RPMI7951 (cell line): ENCODE measurements around the gene MGLL. TPM values are rescaled to one million over a fixed set of nuclear protein-coding genes. Genes with fewer than 3 reads are reported as not detected.
"Not testable (repeated sequence)": the region's sequence is repeated elsewhere in the genome, so short reads cannot be mapped to it uniquely, and the experiment has no call there.

Source experiments
- DNase-seq: peaks from one replicate; pipeline ENCODE4 v3.0.0-alpha.2; 2012; ENCODE audit warnings: low read depth
- total RNA-seq: library from RNA; depleted of rRNA; stranded (reverse); fragments of >200 nt; shearing (Covaris generic); gene quantifications from 2 replicates; pipeline ENCODE4 v1.2.3, GENCODE V29; 2014

Gene MGLL
- total RNA-seq, 1 experiment from 2014 or later: 48.4 TPM

DNA sequence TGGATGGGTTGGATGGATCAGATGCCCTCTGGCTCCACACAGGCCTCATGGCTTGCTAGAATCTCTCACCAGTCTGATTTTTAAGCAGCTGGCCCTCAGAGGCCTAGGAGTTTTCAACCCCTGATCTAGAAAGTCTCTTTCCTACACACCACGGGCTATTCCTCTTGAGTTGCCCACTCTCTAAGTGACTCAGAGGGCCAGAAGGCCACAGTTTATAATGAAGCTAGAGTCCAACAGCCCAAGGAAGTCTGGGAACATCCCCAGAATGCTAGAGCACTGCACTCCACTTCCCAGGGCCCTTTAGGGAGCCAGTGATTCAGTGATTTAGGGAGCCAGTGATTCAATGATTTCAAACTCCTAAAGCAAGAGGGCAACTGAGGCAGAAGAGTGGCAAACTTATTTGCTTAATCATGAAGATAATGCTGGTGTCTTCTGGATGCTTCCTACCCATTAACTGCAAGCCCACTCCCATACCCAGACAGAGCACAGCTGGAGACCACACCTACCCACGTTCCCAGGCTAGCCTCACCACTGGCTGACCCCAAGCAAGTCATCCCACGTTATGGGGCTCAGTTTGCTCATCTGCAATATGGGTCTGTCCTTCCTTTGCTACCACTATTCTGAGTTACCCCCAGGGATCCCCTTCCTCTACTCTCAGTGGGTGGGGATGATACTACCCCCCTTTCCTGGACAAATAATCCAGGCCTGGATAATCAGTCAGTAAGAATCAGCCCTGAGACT, 112.8 kb downstream of the MGLL start:
- DNase-seq: peak; percentile 45

DNA sequence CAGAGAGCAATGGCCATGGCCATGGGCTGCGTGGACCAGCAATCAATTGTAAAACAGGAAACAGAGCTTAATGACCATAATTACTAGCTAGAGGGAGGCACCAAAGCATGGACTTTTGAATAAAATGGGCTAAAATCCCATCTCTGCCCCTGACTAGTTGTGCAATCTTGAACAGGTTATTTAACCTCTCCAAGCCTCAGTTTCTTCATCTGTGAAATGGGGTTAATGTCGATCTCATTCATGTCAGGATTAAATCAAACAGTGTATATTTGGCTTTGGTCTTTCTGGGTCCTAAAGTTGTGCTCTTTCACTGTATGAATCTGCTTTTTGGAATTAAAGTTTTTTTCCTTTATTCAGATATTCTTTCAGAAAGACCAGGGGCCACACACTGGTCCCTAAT, 113.5 kb downstream of the MGLL start:
- DNase-seq: no peak

DNA sequence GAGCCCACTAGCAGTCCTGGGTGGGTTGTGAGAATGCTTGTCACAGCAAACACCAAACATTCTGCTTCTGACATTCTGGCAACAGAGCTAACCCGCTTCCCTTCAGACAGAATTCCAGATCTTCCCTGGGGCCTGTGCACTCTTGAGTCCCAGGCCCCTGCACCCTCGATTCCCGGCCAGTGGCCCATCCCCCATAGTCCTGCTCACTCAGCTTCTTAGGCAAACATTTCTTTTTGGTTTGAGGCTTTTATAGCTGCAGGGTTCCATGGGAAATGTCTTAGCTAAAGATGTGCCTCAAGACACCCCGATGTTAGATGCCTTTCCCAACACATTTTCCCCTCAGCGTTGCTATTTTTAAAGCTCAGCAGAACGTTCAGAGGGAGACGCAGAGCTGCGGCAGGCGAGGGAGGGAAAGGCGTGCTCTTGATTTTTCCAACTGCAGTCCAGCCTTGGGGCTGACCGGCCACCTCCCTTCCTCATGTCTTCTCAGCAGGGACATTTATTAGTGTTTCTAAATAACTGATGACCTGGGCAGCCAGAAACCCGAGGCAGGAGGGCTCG, 114.4 kb downstream of the MGLL start:
- DNase-seq: no peak

DNA sequence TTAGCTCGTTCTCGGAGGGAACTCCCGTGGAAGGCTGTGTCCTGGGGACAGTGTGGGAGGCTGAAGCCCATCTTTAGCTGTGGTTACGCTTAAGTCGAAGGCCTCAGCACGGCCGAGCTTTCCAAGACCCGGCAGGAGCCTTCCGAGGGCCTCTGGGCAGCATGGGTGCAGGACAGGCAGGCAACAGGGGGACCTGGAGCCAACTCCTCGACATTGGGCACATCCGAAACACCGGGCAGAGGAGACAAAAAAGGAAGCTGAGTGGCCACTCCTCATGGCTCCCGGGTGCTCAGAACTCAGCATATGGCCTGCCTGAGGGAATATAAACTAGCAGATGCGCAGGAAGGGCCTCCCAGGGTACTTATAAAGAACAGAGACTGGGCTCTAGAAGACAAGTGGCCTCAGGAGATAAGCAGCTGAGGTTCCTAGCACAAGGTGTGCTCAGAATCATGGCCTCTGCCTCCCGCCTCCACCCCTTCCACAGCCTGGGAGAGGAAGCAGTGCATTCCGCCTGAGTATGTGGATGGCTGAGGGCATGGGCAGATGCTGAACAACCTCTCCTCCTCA, 115.4 kb downstream of the MGLL start:
- DNase-seq: no peak

- DNase-seq: no peak
Observed at GRCh38 chr3:127706312-127706711, 116.0 kb downstream of the MGLL start.

DNA sequence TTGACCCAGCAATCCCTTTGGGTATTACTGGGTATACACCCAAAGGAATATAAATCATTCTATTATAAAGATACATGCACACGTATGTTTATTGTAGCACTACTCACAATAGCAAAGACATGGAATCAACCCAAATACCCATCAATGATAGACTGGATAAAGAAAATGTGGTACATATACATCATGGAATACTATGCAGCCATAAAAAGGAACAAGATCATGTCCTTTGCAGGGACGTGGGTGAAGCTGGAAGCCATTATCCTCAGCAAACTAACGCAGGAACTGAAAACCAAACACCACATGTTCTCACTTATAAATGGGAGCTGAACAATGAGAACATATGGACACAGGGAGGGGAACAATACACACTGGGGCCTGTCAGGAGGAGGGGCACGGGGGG, 117.5 kb downstream of the MGLL start:
- DNase-seq: not testable (repeated sequence)

DNA sequence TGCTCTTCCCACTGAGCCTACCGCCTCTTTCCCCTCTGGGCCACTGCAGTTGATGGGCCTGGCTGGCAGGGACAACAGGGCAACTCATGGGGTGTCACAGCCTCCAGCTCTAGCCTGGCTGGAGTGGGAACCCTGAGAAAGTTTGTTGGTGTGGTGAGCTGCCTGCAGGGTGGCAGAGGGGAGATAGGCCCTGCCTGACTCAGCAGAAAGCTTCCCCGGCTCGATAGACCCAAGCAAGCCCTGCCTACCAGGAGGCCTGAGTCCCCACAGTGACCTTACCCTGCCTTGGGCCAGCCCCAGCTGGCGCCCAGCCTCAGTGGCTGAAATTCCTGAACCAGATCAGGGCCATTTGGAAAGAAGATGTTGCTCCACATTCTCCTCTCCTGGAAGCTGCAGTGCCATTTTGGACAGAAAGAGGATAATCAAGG, 120.2 kb downstream of the MGLL start:
- peak; percentile 59 for DNase-seq

- DNase-seq: no peak
Observed at GRCh38 chr3:127701280-127701911, 120.9 kb downstream of the MGLL start.

DNA sequence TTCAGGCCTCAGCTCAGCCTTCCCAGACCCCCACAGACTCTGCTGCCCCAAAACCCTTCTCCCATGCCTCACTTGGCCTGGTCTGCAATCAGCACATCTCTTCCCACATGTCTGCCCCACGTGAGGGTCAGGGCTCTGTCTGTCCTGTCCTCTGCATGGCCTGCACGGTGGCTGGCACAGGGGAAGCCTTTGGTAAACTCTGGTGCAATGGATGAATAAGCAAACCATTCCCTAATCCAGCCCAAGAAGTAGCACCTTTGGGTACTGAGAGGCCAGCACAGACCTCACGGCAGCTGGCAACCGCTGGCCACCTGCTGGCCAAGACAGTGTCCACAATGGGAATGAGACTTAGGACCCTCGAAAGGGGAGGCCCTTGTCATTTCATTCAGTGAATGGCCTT, 121.9 kb downstream of the MGLL start:
- DNase-seq: no peak

GRCh38 chr3:127699416-127700300, 122.7 kb downstream of the MGLL start:
- peak; percentile 32 for DNase-seq

DNA sequence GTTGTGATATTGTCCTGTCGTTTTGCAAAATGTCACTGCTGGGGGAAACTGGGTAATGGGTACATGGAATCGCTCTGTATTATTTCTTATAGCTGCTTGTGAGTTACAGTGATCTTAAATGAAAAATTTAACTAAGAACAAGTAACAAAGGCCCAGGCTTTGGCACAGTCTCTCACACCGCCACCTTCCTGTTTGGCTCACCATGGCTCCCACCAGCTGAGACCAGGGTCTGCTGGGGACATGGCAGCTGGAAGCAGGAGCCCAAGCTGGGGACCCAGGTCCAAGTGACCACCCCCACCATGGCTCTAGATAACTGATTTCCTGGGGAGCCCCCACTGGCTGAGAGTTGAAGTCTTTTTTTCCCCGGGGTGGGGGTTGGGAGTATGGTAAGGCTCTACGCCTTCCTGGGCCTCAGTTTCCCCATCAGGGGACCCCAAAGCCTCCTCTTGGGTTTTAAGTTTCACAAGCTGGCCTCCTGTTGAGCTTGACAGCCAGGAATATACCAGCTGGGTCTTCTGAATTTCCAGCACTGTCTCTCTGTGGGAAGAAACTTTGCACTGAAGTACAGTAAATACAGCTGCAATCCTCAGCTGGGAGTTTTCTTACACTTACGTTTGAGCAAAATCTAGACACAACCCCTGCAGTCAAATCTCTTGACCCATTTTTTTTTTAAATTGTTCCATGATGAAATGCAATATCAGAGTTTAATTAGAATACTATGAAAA, 123.5 kb downstream of the MGLL start:
- DNase-seq: no peak

DNA sequence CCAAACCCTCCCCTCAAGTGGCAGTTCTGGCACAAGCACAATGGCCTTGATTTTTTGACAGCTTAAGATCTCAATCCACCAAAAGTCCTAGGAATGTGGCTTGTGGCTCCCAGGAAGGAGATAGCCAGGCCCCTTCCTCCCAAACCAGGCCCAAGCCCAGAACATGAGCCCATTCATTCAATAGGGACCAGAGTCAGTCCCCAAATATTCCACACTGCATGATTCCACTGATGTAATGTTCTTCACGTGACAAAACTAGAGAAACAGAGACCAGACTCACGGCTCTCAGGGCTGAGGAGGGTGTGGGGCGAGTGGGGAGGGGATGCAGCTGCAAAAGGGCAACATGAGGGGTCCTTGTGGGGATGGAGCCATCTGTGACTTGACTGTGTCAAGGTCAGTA, 124.0 kb downstream of the MGLL start:
- DNase-seq: no peak

GRCh38 chr3:127697551-127698240, 124.6 kb downstream of the MGLL start:
- DNase-seq: peak; percentile 85

DNA sequence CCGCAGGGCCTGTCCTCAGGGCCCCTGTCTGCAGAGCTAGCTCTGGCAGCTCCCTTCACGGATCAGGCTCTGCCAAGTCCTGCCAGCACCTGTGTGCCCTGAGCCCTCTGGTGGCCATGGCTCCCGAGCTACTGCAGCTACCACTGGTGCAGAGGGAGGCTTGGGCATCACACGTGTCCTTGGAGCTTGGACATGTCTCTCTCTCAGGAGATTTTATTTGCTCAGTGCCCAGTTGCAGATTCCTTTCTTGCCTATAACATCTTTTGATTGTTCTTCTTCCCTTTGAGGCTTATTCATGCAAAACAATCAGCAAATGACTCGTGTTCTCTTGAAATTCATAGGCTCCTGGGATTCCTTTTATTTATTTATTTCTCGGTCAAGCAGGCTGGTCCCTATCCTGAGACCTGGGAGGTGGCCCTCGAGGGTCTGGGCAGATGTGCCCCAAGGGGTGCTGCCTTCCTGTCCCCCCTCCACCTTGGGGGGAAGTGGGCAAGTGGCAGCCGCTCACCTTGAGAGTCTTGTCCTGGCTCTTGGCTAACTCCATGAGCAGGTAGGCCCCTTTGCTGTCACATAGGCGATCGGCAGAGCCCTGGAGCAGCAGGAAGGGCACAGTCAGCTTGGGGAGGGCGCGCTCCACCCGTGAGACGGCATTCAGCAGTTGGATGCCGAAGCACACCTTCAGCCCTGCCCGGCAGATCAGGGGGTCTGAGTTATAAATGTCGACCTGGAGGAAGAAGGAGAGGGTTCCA, 127.7 kb downstream of the MGLL start:
- peak; percentile 46 for DNase-seq

GRCh38 chr3:127693336-127693843, 128.9 kb downstream of the MGLL start:
- DNase-seq: no peak

DNA sequence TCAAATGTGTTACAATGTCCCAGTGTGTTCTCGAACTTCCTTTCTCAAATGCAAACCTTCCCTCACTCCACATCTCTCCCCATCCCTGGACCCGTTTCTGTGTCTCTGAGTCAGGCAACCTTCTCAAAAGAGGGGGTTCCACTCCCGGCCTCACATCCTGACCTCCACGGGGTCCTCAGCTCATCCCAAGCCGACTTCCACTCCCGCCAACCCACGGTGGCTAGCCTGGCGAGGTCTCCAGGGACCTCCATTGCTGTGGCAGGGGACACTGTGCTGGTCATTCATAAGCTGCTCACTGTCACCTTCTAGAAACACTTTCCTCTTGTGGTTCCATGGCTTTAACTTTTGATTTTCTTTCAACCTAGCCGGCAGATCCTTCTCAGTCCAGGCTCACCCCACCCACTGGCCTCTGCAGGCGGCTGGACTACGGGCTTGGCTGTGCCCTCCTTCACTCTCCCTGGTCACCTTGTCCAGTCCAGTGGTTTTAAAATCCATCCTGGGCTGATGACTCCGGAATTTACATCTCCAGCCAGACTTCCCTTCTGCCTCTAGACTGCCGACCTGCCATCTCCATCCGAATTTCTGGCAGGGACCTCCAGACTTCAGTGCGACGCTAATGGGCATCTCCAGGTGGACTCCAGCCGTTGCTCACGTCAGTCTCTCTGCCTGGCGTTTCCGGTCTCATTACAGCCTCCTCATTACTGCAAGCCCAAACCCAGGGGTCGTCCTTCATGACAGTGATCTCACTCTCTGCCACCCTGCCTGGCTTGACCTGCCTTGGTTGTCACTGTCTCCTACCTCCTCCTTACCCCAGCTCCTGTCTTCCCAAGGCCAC, 129.6 kb downstream of the MGLL start:
- no peak for DNase-seq

DNA sequence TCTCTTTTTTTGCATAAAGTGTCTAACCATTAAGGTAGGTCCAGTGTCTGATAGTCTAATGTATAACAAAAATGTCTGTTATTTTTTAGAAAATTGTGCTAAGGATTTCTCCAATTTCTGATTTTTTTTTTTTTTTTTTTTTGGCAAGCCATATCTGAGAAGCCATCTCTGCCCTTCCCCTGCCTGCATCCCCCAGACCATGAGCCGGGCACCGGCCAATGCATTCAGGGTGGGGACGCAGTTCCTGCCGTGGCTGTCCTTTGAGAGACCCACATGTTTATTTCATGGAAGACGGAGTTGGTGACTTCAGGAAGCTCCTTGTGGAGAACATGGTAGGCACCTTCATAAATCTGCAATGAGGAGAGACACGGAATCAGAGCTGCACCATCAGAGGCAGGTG, 130.3 kb downstream of the MGLL start:
- DNase-seq: no peak

DNA sequence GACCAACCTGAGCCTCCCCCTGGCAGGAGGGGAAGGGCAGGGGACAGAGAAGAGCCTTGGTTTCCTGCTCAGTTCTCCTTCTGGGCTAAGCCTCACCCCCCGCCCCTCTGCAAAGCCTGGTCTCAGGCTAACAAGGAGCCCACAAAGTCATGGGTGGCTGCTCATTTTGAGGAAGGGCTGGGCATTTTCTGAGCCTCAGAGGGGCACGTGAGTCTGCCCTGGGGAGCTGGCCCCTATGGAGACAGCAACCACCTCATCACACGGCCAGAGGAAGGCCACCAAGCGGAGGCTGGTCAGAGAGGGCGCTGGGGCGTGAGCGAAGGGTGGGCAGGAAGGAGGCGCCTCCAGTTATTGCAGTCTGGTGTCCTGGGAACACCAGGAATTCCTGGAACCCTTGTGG, 130.8 kb downstream of the MGLL start:
- no peak for DNase-seq
